Neural cell (in vitro differentiated cells): ENCODE data around the gene IQSEC1.

Experiments
- EZH2 ChIP-seq: fragments of 200-600, 300-800 bp; shearing (Covaris generic), sonication (generic); IDR thresholded peaks from 2 replicates; pipeline ENCODE4 v1.6.1; 2014; ENCODE audit warnings: antibody characterized with exemption, low read length, borderline replicate concordance, mild to moderate bottlenecking; ENCODE audit not compliant: insufficient read depth, poor library complexity, severe bottlenecking
- POLR2AphosphoS5 ChIP-seq: IDR thresholded peaks from 2 replicates; pipeline ENCODE4 v1.6.1; 2012
- TAF1 ChIP-seq: IDR thresholded peaks from 2 replicates; pipeline ENCODE4 v1.6.1; 2012; ENCODE audit warnings: low read depth
- TF ChIP-seq, protein P1 (sequence below): fragments of 450-650 bp; IDR thresholded peaks from 2 replicates; pipeline ENCODE4 v1.5.1; 2014; ENCODE audit warnings: antibody characterized with exemption, mild to moderate bottlenecking, moderate library complexity; ENCODE audit not compliant: poor library complexity, severe bottlenecking
- TF ChIP-seq, protein P2 (sequence below): IDR thresholded peaks from 2 replicates; pipeline ENCODE4 v1.6.1; 2012; ENCODE audit warnings: borderline replicate concordance

DNA sequence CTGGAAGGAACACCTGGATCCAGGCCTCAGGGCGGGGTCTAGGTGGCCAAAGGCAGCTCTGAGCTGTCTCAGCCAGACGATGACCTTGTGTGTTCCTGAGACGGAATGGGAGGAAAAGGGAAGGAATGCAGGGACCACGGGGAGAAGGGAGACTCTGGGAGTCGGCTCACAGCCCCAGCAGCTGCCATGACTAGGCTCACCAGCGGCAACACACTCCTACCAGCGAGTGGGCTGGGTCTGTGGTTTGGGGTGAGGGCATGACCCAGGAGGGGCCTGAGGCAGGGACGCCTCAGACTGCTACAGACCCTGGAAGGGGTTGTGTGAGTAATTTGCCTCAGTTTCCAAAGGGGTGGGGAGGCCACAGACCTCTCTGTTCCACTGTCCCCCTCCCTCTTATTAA is 19.8 kb downstream of the IQSEC1 start:
- TF ChIP-seq POLR2AphosphoS5: no peak
- TF ChIP-seq EZH2: no peak
- TF ChIP-seq, protein P1, sequence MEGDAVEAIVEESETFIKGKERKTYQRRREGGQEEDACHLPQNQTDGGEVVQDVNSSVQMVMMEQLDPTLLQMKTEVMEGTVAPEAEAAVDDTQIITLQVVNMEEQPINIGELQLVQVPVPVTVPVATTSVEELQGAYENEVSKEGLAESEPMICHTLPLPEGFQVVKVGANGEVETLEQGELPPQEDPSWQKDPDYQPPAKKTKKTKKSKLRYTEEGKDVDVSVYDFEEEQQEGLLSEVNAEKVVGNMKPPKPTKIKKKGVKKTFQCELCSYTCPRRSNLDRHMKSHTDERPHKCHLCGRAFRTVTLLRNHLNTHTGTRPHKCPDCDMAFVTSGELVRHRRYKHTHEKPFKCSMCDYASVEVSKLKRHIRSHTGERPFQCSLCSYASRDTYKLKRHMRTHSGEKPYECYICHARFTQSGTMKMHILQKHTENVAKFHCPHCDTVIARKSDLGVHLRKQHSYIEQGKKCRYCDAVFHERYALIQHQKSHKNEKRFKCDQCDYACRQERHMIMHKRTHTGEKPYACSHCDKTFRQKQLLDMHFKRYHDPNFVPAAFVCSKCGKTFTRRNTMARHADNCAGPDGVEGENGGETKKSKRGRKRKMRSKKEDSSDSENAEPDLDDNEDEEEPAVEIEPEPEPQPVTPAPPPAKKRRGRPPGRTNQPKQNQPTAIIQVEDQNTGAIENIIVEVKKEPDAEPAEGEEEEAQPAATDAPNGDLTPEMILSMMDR: no peak
- TF ChIP-seq, protein P2, sequence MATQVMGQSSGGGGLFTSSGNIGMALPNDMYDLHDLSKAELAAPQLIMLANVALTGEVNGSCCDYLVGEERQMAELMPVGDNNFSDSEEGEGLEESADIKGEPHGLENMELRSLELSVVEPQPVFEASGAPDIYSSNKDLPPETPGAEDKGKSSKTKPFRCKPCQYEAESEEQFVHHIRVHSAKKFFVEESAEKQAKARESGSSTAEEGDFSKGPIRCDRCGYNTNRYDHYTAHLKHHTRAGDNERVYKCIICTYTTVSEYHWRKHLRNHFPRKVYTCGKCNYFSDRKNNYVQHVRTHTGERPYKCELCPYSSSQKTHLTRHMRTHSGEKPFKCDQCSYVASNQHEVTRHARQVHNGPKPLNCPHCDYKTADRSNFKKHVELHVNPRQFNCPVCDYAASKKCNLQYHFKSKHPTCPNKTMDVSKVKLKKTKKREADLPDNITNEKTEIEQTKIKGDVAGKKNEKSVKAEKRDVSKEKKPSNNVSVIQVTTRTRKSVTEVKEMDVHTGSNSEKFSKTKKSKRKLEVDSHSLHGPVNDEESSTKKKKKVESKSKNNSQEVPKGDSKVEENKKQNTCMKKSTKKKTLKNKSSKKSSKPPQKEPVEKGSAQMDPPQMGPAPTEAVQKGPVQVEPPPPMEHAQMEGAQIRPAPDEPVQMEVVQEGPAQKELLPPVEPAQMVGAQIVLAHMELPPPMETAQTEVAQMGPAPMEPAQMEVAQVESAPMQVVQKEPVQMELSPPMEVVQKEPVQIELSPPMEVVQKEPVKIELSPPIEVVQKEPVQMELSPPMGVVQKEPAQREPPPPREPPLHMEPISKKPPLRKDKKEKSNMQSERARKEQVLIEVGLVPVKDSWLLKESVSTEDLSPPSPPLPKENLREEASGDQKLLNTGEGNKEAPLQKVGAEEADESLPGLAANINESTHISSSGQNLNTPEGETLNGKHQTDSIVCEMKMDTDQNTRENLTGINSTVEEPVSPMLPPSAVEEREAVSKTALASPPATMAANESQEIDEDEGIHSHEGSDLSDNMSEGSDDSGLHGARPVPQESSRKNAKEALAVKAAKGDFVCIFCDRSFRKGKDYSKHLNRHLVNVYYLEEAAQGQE: no peak
- no peak for TF ChIP-seq TAF1
